Measurements from ENCODE around the gene SOX5. TPM values are rescaled to one million over a fixed set of nuclear protein-coding genes. Genes with fewer than 3 reads are reported as not detected.
"Not testable (repeated sequence)": the region's sequence is repeated elsewhere in the genome, so short reads cannot be mapped to it uniquely, and the experiment has no call there.

SOX5 gene
- total and polyA plus RNA-seq, 7 donors, result 0.23 to 16.3 (median 9.4) TPM

- no peak for TF ChIP-seq POLR2AphosphoS5 (IDR thresholded peaks at IDR 0.05)
- TF ChIP-seq CTCF (IDR thresholded peaks at IDR 0.05), result no peak
- TF ChIP-seq EP300 (IDR thresholded peaks at IDR 0.05), result no peak
- TF ChIP-seq POLR2A (IDR thresholded peaks at IDR 0.05), result no peak
- Histone ChIP-seq H3K4me3 (no peak overlapping the region), H3K4me1 (no peaks in the 10 kb centered on the region), H3K9me3 (no peaks in the 10 kb centered on the region), H3K36me3 (no peaks in the 10 kb centered on the region), H3K27ac (no peak overlapping the region), H3K27me3 (no peaks in the 10 kb centered on the region)
- intact Hi-C loops (cut with DNase I), result no loop called here
- no peak for DNase-seq
- 65 to 66% methylated on average over 2 of the region's 2 CpGs for WGBS, 2 donors
Observed at GRCh38 chr12:23726646-23727045, 222.8 kb downstream of the SOX5 start.

- no peak overlapping the region for H3K27ac ChIP-seq
- H3K27me3 ChIP-seq, result no peaks in the 10 kb centered on the region
- WGBS, 2 donors, result 70 to 75% methylated on average over 7 of the region's 7 CpGs
- H3K9me3 ChIP-seq, result no peaks in the 10 kb centered on the region
- H3K4me1 ChIP-seq, result no peaks in the 10 kb centered on the region
- no peaks in the 10 kb centered on the region for H3K36me3 ChIP-seq
- TF ChIP-seq POLR2A (IDR thresholded peaks at IDR 0.05) (no peak), POLR2AphosphoS5 (IDR thresholded peaks at IDR 0.05) (no peak), CTCF (IDR thresholded peaks at IDR 0.05) (no peak), EP300 (IDR thresholded peaks at IDR 0.05) (no peak)
- no peak for DNase-seq
- no peak overlapping the region for H3K4me3 ChIP-seq
- intact Hi-C loops (cut with DNase I), result no loop called here
Observed at GRCh38 chr12:23722655-23723054, 226.8 kb downstream of the SOX5 start.

GRCh38 chr12:23721268-23721667 lies 228.2 kb downstream of the SOX5 start:
- H3K9me3 ChIP-seq, result no peaks in the 10 kb centered on the region
- no peaks in the 10 kb centered on the region for H3K4me1 ChIP-seq
- intact Hi-C loops (cut with DNase I), result no loop called here
- WGBS, 2 donors, result 93 to 95% methylated on average over 7 to 8 of the region's 8 CpGs
- no peaks in the 10 kb centered on the region for H3K27me3 ChIP-seq
- H3K36me3 ChIP-seq, result no peaks in the 10 kb centered on the region
- H3K4me3 ChIP-seq, result no peak overlapping the region
- TF ChIP-seq POLR2AphosphoS5 (IDR thresholded peaks at IDR 0.05), result no peak
- no peak for TF ChIP-seq EP300 (IDR thresholded peaks at IDR 0.05)
- TF ChIP-seq POLR2A (IDR thresholded peaks at IDR 0.05), result no peak
- TF ChIP-seq CTCF (IDR thresholded peaks at IDR 0.05), result no peak
- no peak overlapping the region for H3K27ac ChIP-seq
- no peak for DNase-seq

- Histone ChIP-seq H3K36me3 (no peaks in the 10 kb centered on the region), H3K27ac (no peak overlapping the region), H3K9me3 (no peaks in the 10 kb centered on the region), H3K27me3 (no peaks in the 10 kb centered on the region), H3K4me3 (no peak overlapping the region), H3K4me1 (no peaks in the 10 kb centered on the region)
- WGBS, 2 donors, result 89 to 90% methylated on average over 2 of the region's 2 CpGs
- DNase-seq, result no peak
- no peak for TF ChIP-seq POLR2AphosphoS5 (IDR thresholded peaks at IDR 0.05)
- intact Hi-C loops (cut with DNase I), result no loop called here
Observed at GRCh38 chr12:23719493-23719892, 230.0 kb downstream of the SOX5 start.

- intact Hi-C loops (cut with DNase I); H3K27ac ChIP-seq; H3K9me3 ChIP-seq; H3K4me3 ChIP-seq; H3K4me1 ChIP-seq; H3K27me3 ChIP-seq; H3K36me3 ChIP-seq; DNase-seq: not testable (repeated sequence)
- 87 to 95% methylated on average over 4 of the region's 4 CpGs for WGBS, 2 donors
Observed at GRCh38 chr12:23710361-23710760, 239.1 kb downstream of the SOX5 start.

- TF ChIP-seq EP300 (IDR thresholded peaks at IDR 0.05), result no peak
- TF ChIP-seq CTCF (IDR thresholded peaks at IDR 0.05), result no peak
- TF ChIP-seq POLR2AphosphoS5 (IDR thresholded peaks at IDR 0.05), result no peak
- no peak for TF ChIP-seq POLR2A (IDR thresholded peaks at IDR 0.05)
- H3K36me3 ChIP-seq, result no peaks in the 10 kb centered on the region
- H3K4me1 ChIP-seq, result no peaks in the 10 kb centered on the region
- H3K27ac ChIP-seq, result no peak overlapping the region
- no peaks in the 10 kb centered on the region for H3K27me3 ChIP-seq
- no peak for DNase-seq
- 90% methylated on average over 6 of the region's 6 CpGs for WGBS, 2 donors
- no peak overlapping the region for H3K4me3 ChIP-seq
- intact Hi-C loops (cut with DNase I), result no loop called here
- H3K9me3 ChIP-seq, result no peaks in the 10 kb centered on the region
Observed at GRCh38 chr12:23708185-23708837, 241.2 kb downstream of the SOX5 start.

Data from sigmoid colon (tissue), 7 donors.